ENCODE data around the gene TRAPPC2L.

GRCh38 chr16:88864521-88864920, 7.6 kb downstream of the TRAPPC2L start:
- no peak for TF ChIP-seq USF1 (IDR thresholded peaks at IDR 0.05; ENCODE audit: borderline replicate concordance, extremely low read length, insufficient read depth, low read depth, low read length)
- TF ChIP-seq, protein P1, sequence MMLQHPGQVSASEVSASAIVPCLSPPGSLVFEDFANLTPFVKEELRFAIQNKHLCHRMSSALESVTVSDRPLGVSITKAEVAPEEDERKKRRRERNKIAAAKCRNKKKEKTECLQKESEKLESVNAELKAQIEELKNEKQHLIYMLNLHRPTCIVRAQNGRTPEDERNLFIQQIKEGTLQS (IDR thresholded peaks at IDR 0.05; ENCODE audit: borderline replicate concordance, extremely low read depth, low read depth, low read length), result no peak

Data from GM12878 (cell line).